GM21515 (cell line): ENCODE measurements around the gene NBAS.
"Not testable (repeated sequence)": the region's sequence is repeated elsewhere in the genome, so short reads cannot be mapped to it uniquely, and the experiment has no call there.

ENCODE experiments used
- ATAC-seq: cut with Tn5 transposase; IDR thresholded peaks from one replicate; pipeline ENCODE4 v1.9.1; 2021; ENCODE audit not compliant: unreplicated experiment

NBAS gene

GRCh38 chr2:15321481-15321880 is 239.7 kb downstream of the NBAS start:
- not testable (repeated sequence) for ATAC-seq

- no peak for ATAC-seq
Measured at GRCh38 chr2:15316370-15316814, 244.7 kb downstream of the NBAS start.

DNA sequence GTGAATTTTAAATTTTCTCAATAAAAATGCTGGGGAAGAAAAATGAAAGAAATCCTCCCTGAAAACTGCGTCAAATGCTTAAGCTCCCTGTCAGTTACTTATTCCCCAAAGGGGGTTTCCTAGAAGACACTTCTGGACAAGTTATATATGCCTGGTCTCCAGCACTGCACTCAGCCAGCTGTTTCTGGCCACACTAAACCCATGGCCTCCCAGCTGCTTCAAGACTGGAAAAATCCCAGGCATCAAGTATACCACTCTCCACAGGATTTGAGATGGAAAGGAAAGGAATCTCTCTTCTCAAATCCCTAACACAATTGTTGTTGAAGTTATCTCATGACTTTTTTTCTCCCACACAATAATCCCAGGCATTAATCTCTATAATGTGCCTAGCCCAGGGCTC is 245.7 kb downstream of the NBAS start:
- no peak for ATAC-seq

- peak; percentile 75 for ATAC-seq
Measured at GRCh38 chr2:15313657-15314056, 247.5 kb downstream of the NBAS start.

DNA sequence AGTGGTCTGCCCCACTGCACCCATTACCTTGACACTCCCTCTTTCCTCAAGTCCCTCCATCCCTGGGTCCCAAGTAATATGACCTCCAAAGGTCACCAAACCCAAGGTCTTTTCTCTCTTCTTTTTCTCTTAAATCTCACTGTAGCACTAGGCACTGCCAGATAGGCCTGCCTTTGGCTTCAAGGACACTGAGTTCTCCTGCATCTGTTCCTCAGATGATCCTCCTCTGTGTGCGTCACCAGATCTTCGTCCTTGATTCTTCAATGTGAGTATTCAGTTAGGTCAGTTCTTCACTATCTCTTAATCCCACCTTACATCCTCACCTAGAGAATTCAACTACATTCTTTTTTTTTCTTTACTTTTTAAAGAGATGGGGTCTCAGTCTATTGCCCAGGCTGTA is 249.2 kb downstream of the NBAS start:
- ATAC-seq: no peak

- peak; percentile 52 for ATAC-seq
Measured at GRCh38 chr2:15311201-15311907, 249.8 kb downstream of the NBAS start.

DNA sequence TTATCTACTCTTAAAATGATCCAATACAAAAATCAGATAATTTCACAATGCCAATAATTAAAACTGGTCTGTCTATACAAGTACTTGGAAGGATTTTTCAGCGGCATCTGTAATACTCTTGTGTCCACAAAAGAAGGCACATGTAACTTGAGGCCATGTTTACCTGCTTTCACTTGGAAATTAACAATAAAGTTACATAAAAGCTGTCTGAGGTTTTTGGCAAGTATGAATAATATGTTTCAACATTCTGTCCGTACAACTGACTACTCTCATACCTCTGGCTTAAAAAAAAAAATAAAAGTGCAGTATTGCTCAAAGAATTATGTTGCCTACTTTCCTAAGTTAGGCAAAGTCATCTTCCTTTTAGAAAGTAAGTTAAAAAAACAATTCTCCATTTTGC is 253.6 kb downstream of the NBAS start:
- ATAC-seq: no peak

DNA sequence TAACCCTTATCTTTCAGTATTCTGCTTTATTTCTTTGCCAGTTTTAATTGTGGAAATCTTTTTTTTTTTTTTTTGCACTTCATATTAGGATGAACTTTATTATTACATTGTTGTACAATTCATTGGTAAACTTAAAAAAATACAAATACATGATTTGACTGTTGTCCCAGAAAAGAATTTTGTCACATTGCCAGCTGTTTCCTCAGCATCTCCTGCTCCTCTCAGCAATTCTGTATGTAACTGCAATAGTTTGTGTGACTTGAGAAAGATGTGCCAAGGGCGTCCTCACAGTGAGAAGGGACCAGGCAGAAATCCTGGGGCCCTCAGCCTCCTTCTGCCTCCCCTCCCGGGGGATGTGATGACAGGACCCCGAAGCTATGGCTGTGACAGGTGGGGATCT is 254.4 kb downstream of the NBAS start:
- ATAC-seq: no peak

DNA sequence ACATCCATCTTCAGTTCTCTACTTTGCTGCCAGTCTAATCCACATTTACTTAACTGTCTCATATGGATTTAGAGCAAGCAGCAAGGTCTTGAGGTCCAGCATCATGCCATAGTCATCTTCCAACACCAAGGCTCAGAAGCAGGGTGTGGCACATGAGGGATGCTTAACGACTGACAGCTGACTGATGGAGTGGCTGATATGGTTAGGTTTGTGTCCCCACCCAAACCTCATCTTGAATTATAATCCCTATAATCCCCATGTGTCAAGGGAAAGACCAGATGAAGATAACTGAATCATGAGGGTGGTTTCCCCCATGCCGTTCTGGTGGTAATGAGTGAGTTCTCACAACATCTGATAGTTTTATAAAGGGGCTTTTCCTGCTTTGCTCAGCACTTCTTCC is 257.3 kb downstream of the NBAS start:
- ATAC-seq: no peak

- ATAC-seq: no peak
Measured at GRCh38 chr2:15302154-15302553, 259.0 kb downstream of the NBAS start.

GRCh38 chr2:15300624-15301573 is 260.2 kb downstream of the NBAS start:
- ATAC-seq: no peak

- no peak for ATAC-seq
Measured at GRCh38 chr2:15299904-15300520, 261.1 kb downstream of the NBAS start.

GRCh38 chr2:15298770-15299169 is 262.4 kb downstream of the NBAS start:
- no peak for ATAC-seq

DNA sequence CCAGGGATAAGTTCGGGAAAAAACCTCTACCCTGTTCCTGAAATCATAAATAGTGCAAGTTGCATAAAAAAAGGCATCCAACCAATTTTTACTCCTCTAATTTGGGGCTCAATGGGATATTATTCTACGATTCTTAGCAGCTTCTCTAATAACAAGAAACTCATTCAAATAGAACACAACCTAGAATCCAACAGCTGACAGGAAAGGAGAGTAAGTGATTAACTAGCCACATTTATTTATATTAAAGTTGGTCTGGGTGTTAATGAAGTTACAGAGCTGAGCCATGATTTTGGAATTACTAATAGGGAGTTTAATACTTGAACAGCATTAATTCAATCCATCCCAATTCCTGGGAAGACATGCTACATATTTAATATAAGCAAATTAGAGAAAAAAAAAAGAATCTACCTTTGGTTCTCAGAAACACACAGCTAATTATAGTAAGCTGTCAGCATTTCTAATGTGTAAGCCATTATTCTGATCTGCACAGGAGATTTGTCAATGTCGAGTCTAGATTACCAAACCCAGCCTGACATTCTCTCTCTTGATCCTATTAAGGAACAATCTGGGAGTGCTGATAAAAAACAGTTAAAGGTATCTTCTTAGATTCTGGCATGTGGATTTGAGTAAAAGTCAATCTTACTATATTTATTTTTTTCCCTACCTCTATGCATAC is 267.7 kb downstream of the NBAS start:
- ATAC-seq: no peak

DNA sequence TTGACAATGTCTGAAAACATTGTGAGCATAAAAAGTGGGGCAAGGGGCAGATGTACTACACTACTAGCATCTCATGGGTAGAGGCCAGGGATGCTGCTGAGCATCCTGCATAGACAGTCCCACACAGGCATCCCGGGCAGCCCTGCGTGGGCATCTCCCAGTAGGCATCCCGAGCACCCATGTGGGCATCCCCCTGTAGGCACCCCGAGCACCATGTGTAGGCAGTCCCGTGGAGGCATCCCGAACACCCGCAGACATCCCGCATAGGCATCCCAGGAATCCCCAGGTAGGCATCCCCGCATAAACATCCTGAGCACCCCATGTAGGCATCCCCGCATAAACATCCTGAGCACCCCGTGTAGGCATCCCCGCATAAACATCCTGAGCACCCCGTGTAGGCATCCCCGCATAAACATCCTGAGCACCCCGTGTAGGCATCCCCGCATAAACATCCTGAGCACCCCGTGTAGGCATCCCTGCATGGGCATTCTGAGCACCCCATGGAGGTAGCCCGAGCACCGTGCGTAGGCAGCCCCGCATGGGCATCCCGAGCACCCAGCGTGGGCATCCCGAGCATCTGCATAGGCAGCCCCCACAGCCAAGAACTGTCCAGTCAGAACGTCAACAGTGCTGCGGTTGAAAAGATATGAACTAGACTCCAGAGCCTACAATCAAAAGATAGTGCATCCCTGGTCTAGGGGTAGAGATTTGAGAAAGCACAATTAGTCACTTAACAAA is 273.5 kb downstream of the NBAS start:
- no peak for ATAC-seq

DNA sequence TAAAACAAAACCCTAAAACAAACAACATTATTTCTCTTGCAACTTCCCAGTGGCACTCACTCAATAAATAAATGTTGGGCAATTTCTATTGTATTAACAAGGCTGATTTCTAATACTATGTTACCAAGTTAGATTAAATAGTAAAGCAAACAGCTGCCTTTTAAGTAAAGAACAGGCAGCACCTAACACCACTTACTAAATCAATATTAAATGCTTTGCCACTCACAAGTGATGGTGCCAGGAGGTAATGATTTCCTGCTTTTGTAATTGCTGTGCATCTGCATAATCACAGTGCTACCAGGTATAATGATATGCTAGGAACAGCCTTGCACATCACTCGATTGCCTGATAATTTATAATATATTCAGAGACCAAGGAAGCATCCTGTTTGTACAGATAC is 276.5 kb downstream of the NBAS start:
- no peak for ATAC-seq

GRCh38 chr2:15281681-15282080 is 279.5 kb downstream of the NBAS start:
- no peak for ATAC-seq

DNA sequence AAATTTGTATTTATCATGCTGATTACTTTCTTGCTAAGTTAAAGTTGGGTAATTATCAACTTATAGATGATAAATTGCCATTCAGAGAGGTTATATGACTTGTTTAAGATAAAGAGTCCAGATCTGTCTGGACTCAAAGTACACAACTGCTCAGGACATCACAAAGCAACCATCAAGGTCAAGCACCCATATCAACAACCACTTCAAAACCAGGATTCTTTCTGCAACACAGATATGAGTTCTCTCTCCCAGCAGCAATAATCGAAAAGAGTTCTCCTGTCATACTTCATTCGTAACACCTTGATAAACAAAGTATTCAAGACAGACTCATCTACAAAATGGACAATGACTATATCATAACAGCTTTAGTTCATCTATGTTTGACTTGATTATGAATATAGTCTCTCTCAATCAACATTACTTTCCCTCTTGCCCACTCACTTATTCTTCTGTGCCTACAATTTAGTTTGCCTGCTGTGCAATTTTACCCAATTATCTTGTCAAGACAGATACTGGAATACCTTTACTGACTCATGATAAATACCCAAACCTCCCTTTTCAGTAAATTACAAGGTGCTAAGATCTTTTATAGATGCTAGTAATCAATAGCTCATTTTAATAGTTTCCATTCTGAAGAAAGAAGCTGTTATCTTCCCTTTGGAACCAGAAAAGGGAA is 281.8 kb downstream of the NBAS start:
- no peak for ATAC-seq

- ATAC-seq: no peak
Measured at GRCh38 chr2:15278296-15278695, 282.8 kb downstream of the NBAS start.

- ATAC-seq: no peak
Measured at GRCh38 chr2:15275346-15275745, 285.8 kb downstream of the NBAS start.
